B cell (primary cell): Measurements from ENCODE around the gene SLC6A7. TPM values are rescaled to one million over a fixed set of nuclear protein-coding genes. Genes with fewer than 3 reads are reported as not detected.

Experiments
- ATAC-seq: fragments of 200-7000 bp; cut with Tn5 transposase; one replicate; pipeline ENCODE4 v1.10.0; 2021; ENCODE audit warnings: low read depth, mild to moderate bottlenecking, moderate number of reproducible peaks, moderate library complexity
- CTCF ChIA-PET: fragments of 350-600 bp; sonication (Branson Sonifier 250); formaldehyde crosslinking; loops from one replicate; lab custom pipeline; 2021; ENCODE audit warnings: antibody characterized with exemption, inconsistent platforms; lab: Charles Lee
- POLR2A ChIA-PET: fragments of 350-600 bp; sonication (Branson Sonifier 250); formaldehyde crosslinking; loops from one replicate; lab custom pipeline; 2021; ENCODE audit warnings: antibody characterized with exemption; lab: Charles Lee
- DNase-seq: peaks from one replicate; pipeline ENCODE4 v3.0.0; 2013
- H2AFZ ChIP-seq: 2 replicates; pipeline ENCODE4 v1.6.1; 2012; ENCODE audit warnings: mild to moderate bottlenecking, low read depth, low read length; ENCODE audit not compliant: insufficient read depth, poor library complexity, severe bottlenecking
- H3K27ac ChIP-seq, 2 donors: 1 replicate in 1 of 2; 2 replicates in 1 of 2; pipeline ENCODE4 v1.5.1; 2012 to 2013; ENCODE audit warnings: low read length in 2 of 2, mild to moderate bottlenecking in 2 of 2, moderate library complexity in 1 of 2
- H3K27me3 ChIP-seq, 4 experiments: fragments of 200-600 bp in 1 of 4; sonication (generic) in 1 of 4; replicated peaks in 1 of 4; 1 replicate in 2 of 4; 2 replicates in 2 of 4; pipeline versions ENCODE4 v1.6.1 to v1.7.0; 2013 to 2016; ENCODE audit warnings: low read length in 3 of 4, mild to moderate bottlenecking in 2 of 4, mixed read lengths in 1 of 4, moderate library complexity in 1 of 4; ENCODE audit not compliant: insufficient read depth in 4 of 4, control insufficient read depth in 3 of 4; ENCODE audit errors: control extremely low read depth in 1 of 4
- H3K36me3 ChIP-seq, 2 experiments: replicated peaks in 1 of 2; 1 replicate in 1 of 2; 2 replicates in 1 of 2; pipeline versions ENCODE4 v1.6.1 to v1.7.1; 2013; ENCODE audit warnings: low read length in 1 of 2; ENCODE audit not compliant: insufficient read depth in 2 of 2, control insufficient read depth in 1 of 2; ENCODE audit errors: control extremely low read depth in 1 of 2, extremely low read depth in 1 of 2
- H3K4me1 ChIP-seq, 2 donors: fragments of 200-600 bp in 1 of 2; sonication (generic) in 1 of 2; 1 replicate in 1 of 2; 2 replicates in 1 of 2; pipeline versions ENCODE4 v1.5.1 to v1.6.1; 2013 to 2017; ENCODE audit warnings: low read length in 2 of 2; ENCODE audit not compliant: control insufficient read depth in 2 of 2, insufficient read depth in 2 of 2
- H3K4me2 ChIP-seq: replicated peaks from 2 replicates; pipeline ENCODE3; 2012; ENCODE audit warnings: mild to moderate bottlenecking, low read depth, low read length; ENCODE audit not compliant: poor library complexity, severe bottlenecking
- H3K4me3 ChIP-seq, 5 experiments: fragments of 200-600 bp in 1 of 5; sonication (generic) in 1 of 5; 1 replicate in 3 of 5; 2 replicates in 2 of 5; pipeline versions ENCODE4 v1.5.1 to v1.7.0; 2011 to 2016; ENCODE audit warnings: low read length in 4 of 5, mild to moderate bottlenecking in 4 of 5, low read depth in 2 of 5, control low read depth in 1 of 5, moderate library complexity in 1 of 5; ENCODE audit not compliant: insufficient read depth in 1 of 5; ENCODE audit errors: control extremely low read depth in 1 of 5, extremely low read depth in 1 of 5
- H3K79me2 ChIP-seq: fragments of 200-600 bp; sonication (generic); one replicate; pipeline ENCODE4 v1.6.0; 2016; ENCODE audit warnings: low read length; ENCODE audit not compliant: control insufficient read depth, insufficient read depth
- H3K9ac ChIP-seq: fragments of 200-600 bp; sonication (generic); 2 replicates; pipeline ENCODE4 v1.6.1; 2017; ENCODE audit warnings: mild to moderate bottlenecking, low read length, moderate library complexity
- H3K9me3 ChIP-seq, 3 donors: one replicate each; pipeline versions ENCODE4 v1.6.1 to v1.7.1; 2013; ENCODE audit warnings: low read length in 2 of 3; ENCODE audit not compliant: control insufficient read depth in 2 of 3, insufficient read depth in 1 of 3; ENCODE audit errors: control extremely low read depth in 1 of 3
- H4K20me1 ChIP-seq: 2 replicates; pipeline ENCODE4 v1.6.0; 2012; ENCODE audit warnings: mild to moderate bottlenecking, low read length; ENCODE audit not compliant: insufficient read depth, control insufficient read depth, poor library complexity, severe bottlenecking
- H3K27ac Mint-ChIP-seq: one replicate; pipeline ENCODE4 v1.8.0; 2021; ENCODE audit warnings: mixed read lengths
- H3K27me3 Mint-ChIP-seq: one replicate; pipeline ENCODE4 v1.8.0; 2021; ENCODE audit warnings: mixed read lengths
- H3K4me1 Mint-ChIP-seq: one replicate; pipeline ENCODE4 v1.8.0; 2021; ENCODE audit warnings: mixed read lengths
- H3K4me3 Mint-ChIP-seq: one replicate; pipeline ENCODE4 v1.8.0; 2021; ENCODE audit warnings: mixed read lengths
- H3K9me3 Mint-ChIP-seq: one replicate; pipeline ENCODE4 v1.8.0; 2022; ENCODE audit warnings: mixed read lengths; ENCODE audit not compliant: insufficient read depth
- EZH2 ChIP-seq: IDR thresholded peaks from 2 replicates; pipeline ENCODE4 v1.6.1; 2012; ENCODE audit warnings: borderline replicate concordance, low read depth, mild to moderate bottlenecking, moderate library complexity, low read length; ENCODE audit not compliant: insufficient read depth, poor library complexity, severe bottlenecking
- WGBS: methylation state at CpG from one replicate; pipeline ENCODE4 v1.1.5; 2013; ENCODE audit warnings: missing lambda C conversion rate; ENCODE audit not compliant: insufficient coverage; 5-methylcytosine and 5-hydroxymethylcytosine counted together
- intact Hi-C: fragments of 100-400 bp; cut with micrococcal nuclease; formaldehyde crosslinking; loops from one replicate; pipeline ENCODE4 v1.10.0; 2022
- polyA plus RNA-seq: library from polyadenylated mRNA; depleted of rRNA; stranded (reverse); fragments of >200 nt; gene quantifications from 2 replicates; pipeline ENCODE4 v1.2.3, GENCODE V29; 2012
- total RNA-seq, 2 donors: library from RNA; stranded (reverse); fragments of 120-200 nt in 1 of 2; gene quantifications; 1 replicate in 1 of 2; 2 replicates in 1 of 2; pipeline versions ENCODE4 v1.2.3 to v1.2.4, GENCODE V29; 2013 to 2022
- TF ChIP-seq, protein P1 (sequence below): fragments of 200-600 bp; IDR thresholded peaks from one replicate; pipeline ENCODE4 v1.8.0; 2022; ENCODE audit warnings: antibody characterized with exemption, mild to moderate bottlenecking

Gene SLC6A7
- total and polyA plus RNA-seq, 2 donors (not counting 1 experiment from before 2014, with no cell fraction given) = not detected

- CTCF ChIA-PET = no interaction called here
- no peaks in the 10 kb centered on the region for H3K27me3 Mint-ChIP-seq
- POLR2A ChIA-PET = no interaction called here
- ATAC-seq (no peak), DNase-seq (no peak)
- H3K9ac ChIP-seq = no peak overlapping the region
- intact Hi-C loops = no loop called here
- no peaks in the 10 kb centered on the region for H3K9me3 ChIP-seq
- H3K4me3 ChIP-seq = no peak overlapping the region
- no peaks in the 10 kb centered on the region for H3K36me3 ChIP-seq
- no peaks in the 10 kb centered on the region for H3K4me1 Mint-ChIP-seq
- H3K27ac Mint-ChIP-seq = no peak overlapping the region
- no peak overlapping the region for H2AFZ ChIP-seq
- no peaks in the 10 kb centered on the region for H3K27me3 ChIP-seq
- H3K9me3 Mint-ChIP-seq = no peaks in the 10 kb centered on the region
- H3K4me1 ChIP-seq = no peaks in the 10 kb centered on the region
- H4K20me1 ChIP-seq = no peaks in the 10 kb centered on the region
- TF ChIP-seq EZH2 = no peak
- TF ChIP-seq, protein P1, sequence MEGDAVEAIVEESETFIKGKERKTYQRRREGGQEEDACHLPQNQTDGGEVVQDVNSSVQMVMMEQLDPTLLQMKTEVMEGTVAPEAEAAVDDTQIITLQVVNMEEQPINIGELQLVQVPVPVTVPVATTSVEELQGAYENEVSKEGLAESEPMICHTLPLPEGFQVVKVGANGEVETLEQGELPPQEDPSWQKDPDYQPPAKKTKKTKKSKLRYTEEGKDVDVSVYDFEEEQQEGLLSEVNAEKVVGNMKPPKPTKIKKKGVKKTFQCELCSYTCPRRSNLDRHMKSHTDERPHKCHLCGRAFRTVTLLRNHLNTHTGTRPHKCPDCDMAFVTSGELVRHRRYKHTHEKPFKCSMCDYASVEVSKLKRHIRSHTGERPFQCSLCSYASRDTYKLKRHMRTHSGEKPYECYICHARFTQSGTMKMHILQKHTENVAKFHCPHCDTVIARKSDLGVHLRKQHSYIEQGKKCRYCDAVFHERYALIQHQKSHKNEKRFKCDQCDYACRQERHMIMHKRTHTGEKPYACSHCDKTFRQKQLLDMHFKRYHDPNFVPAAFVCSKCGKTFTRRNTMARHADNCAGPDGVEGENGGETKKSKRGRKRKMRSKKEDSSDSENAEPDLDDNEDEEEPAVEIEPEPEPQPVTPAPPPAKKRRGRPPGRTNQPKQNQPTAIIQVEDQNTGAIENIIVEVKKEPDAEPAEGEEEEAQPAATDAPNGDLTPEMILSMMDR = no peak
- WGBS = 94% methylated on average over 17 of the region's 20 CpGs
- H3K79me2 ChIP-seq = no peaks in the 10 kb centered on the region
- no peak overlapping the region for H3K4me3 Mint-ChIP-seq
- H3K4me2 ChIP-seq = no peak overlapping the region
- no peak overlapping the region for H3K27ac ChIP-seq
Measured at GRCh38 chr5:150143350-150144245, 46.3 kb upstream of the SLC6A7 start.

GRCh38 chr5:150144246-150144801 lies 45.5 kb upstream of the SLC6A7 start:
- intact Hi-C loops = no loop called here
- H3K4me2 ChIP-seq = no peak overlapping the region
- H3K4me3 ChIP-seq = no peak overlapping the region
- H3K27me3 Mint-ChIP-seq = no peaks in the 10 kb centered on the region
- H3K9ac ChIP-seq = no peak overlapping the region
- no peaks in the 10 kb centered on the region for H3K9me3 ChIP-seq
- no peak overlapping the region for H3K4me3 Mint-ChIP-seq
- TF ChIP-seq, protein P1 = no peak
- TF ChIP-seq EZH2 = no peak
- WGBS = 39% methylated on average over 13 of the region's 14 CpGs
- no peak for DNase-seq
- no peak overlapping the region for H2AFZ ChIP-seq
- H3K27ac Mint-ChIP-seq = no peak overlapping the region
- no peaks in the 10 kb centered on the region for H3K79me2 ChIP-seq
- POLR2A ChIA-PET = no interaction called here
- no peak for ATAC-seq
- H3K9me3 Mint-ChIP-seq = no peaks in the 10 kb centered on the region
- H3K4me1 Mint-ChIP-seq = no peaks in the 10 kb centered on the region
- no peaks in the 10 kb centered on the region for H3K27me3 ChIP-seq
- H4K20me1 ChIP-seq = no peaks in the 10 kb centered on the region
- no peaks in the 10 kb centered on the region for H3K36me3 ChIP-seq
- CTCF ChIA-PET = no interaction called here
- no peak overlapping the region for H3K27ac ChIP-seq
- no peaks in the 10 kb centered on the region for H3K4me1 ChIP-seq
